ENCODE data around the gene ARL15.
"Not testable (repeated sequence)": the region's sequence is repeated elsewhere in the genome, so short reads cannot be mapped to it uniquely, and the experiment has no call there.

Gene ARL15

DNA sequence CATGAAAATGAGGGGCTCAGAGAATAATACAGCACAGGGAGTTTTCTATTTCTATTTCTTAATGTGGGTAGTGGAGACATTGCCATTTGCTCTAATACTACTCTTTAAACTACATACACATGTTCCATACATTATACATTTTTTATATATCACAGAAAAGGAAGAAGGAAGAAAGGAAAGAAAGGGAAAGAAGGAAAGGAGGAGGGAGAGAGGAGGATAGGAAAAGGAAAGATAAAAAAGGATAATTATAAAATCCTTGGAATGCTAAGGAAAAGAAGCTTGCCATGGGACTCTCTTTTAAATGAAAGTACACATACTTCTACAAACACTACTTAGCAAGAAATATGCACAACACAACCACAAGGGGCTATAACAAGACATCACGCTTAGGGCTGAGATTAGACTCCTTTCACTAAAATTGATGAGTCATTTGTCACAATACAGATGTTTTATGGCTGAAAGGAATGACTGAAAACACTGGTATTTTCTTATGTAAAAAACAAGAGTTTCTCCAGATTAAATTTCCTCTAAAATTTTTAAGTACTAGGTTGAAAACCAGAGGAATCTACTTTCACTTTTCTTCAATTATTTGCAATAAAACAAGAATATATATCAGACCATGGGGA, 219.8 kb downstream of the ARL15 start:
- DNase-seq (ENCODE audit: low spot score): no peak

- DNase-seq (ENCODE audit: low spot score): no peak
Observed at GRCh38 chr5:54088081-54088480, 222.3 kb downstream of the ARL15 start.

DNA sequence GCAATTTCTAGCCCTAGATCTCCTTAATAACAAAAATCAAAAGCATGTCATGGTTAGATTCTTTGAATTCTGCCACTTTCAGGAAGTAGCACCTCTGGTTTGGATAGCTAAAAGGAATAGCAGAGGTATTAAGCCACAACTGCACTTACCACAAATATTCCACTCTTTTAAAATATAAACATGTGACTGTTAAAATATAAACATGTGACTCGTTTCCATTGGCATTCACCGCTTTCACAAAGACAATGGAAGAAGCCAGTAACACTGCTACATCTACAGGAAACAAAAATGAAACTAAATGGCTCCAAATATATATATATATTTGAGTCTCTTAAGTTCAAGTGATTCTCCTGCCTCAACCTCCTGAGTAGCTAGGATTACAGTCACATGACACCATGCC, 222.9 kb downstream of the ARL15 start:
- no peak for DNase-seq (ENCODE audit: low spot score)

DNA sequence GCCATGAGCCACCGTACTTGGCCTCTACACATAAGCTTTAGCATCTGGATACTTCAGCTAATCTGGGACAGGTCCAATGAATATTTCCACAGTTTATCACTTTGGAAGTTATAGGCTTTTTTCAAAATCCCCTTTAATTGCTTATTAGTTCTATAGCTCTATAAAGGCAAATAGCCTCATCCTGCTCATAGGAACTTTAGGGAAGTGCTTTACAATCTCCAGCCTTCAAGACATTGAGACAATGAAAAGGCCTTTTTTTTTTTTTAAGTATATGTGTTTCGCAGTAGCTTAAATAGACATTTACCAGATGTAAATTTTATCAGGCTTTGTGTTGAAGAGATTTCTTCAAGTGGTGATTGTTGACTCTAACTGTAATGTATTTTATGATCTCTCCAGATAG, 224.2 kb downstream of the ARL15 start:
- no peak for DNase-seq (ENCODE audit: low spot score)

DNA sequence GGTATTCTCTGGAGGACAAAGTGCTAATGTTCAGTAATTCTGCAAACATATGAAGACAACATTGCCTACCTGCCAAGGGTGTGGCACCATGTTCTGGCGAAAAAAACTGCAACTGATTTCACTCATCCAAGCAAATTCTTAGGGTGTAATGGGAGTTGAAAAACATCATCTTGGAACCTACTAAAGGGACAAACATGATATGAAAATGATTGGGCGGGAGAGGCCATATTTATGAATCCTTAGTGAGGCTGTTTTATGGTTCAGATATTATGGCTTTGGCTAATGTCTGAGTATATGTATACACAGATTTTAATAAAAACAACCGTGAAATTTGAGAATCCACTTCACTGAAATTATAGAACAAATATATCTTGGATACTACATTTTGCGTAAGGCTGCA, 225.7 kb downstream of the ARL15 start:
- no peak for DNase-seq (ENCODE audit: low spot score)

DNA sequence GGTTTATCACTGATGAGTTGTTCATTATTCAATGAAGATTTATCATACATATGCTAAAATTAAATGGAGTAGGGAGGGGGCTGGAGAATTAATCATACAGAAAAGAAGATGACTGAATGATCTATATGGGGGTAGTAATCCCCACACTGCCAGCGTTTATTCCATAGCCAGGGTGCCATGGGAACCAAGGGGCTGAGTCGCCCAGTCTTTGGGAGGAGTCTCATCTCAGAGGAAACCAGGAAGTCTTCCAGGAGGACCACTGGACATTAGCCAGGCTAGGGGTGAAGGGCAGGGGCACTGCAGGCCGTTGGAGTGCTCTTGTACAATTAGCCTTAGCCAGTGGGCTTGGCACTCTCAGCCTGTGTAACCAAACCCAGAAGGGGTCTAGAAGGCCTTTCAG, 226.5 kb downstream of the ARL15 start:
- DNase-seq (ENCODE audit: low spot score): no peak

GRCh38 chr5:54083245-54083644, 227.1 kb downstream of the ARL15 start:
- no peak for DNase-seq (ENCODE audit: low spot score)

GRCh38 chr5:54081415-54081814, 229.0 kb downstream of the ARL15 start:
- DNase-seq (ENCODE audit: low spot score): no peak

- no peak for DNase-seq (ENCODE audit: low spot score)
Observed at GRCh38 chr5:54080831-54081230, 229.5 kb downstream of the ARL15 start.

GRCh38 chr5:54073735-54074134, 236.6 kb downstream of the ARL15 start:
- DNase-seq (ENCODE audit: low spot score): no peak

GRCh38 chr5:54073131-54073530, 237.2 kb downstream of the ARL15 start:
- DNase-seq (ENCODE audit: low spot score): no peak

- no peak for DNase-seq (ENCODE audit: low spot score)
Observed at GRCh38 chr5:54066433-54066832, 243.9 kb downstream of the ARL15 start.

DNA sequence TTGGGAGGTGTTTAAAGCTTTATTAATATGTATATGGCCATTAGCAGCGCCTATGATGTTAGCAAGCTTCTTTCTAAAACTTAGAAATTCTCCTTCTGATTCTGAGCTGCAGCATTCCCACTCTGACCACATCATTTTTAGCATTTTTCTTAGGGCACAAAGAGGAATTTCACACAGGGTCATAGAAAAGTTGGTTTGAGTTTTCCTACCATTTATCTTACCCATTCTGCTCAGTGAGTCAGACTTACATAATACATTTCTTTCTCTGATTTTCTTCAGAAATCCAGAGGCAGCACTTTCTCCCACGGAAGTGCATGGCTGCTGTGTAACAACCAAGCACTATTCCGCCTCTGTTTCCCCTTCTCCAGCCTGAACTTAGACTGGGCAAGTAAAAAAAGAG, 246.6 kb downstream of the ARL15 start:
- DNase-seq (ENCODE audit: low spot score): no peak

GRCh38 chr5:54062958-54063357, 247.4 kb downstream of the ARL15 start:
- no peak for DNase-seq (ENCODE audit: low spot score)

- not testable (repeated sequence) for DNase-seq (ENCODE audit: low spot score)
Observed at GRCh38 chr5:54060919-54061318, 249.5 kb downstream of the ARL15 start.

GRCh38 chr5:54049963-54050362, 260.4 kb downstream of the ARL15 start:
- DNase-seq (ENCODE audit: low spot score): no peak

DNA sequence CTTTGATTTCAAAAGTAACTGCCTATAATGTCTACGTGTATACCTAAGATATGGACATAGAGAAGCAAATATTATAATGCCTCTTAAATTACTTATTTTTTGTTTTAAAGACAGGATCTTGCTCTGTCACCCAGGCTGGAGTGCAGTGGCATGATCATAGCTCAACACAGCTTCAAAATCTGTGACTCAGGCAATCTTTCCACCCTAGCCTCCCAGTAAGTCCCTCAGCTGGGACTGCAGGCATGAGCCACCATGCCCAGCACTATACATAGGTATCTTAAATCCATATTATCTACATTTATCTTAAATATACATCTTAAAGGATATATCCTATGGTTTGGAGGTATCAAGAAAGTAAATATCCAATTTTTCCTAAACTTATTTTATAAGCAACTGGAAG, 261.2 kb downstream of the ARL15 start:
- no peak for DNase-seq (ENCODE audit: low spot score)

DNA sequence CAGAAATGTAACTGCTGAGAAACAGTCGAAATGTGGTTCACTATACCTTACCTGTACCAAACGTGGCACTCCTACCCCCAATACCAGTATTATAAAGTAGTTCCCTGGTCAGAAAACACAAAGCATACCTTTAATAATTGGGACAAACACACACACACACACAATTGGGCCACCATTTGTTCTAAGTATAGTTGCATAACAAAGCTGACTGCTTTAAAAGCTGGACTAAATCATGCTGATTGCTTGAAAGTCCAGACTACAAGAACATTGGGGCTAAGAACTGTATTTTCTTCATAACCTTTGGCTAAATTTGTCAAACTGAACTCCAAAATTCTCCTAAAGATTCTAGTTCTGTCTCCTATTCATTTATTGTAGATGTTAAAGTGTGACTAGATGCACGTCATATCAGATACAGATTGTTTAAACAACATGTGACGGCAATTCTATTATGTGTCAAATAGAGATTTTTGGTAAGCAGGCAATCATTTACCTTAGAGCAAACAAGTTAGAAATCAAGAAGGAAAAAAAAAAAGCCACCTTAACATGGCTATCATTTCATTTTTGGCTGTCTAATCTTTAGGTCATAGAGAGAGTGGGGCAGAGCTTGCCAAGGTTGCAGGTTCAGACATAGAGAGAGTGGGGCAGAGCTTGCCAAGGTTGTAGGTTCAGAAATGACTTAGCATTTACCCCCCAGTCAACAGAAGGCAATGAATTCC, 265.1 kb downstream of the ARL15 start:
- DNase-seq (ENCODE audit: low spot score): no peak

GRCh38 chr5:54044276-54044675, 266.1 kb downstream of the ARL15 start:
- DNase-seq (ENCODE audit: low spot score): not testable (repeated sequence)

DNA sequence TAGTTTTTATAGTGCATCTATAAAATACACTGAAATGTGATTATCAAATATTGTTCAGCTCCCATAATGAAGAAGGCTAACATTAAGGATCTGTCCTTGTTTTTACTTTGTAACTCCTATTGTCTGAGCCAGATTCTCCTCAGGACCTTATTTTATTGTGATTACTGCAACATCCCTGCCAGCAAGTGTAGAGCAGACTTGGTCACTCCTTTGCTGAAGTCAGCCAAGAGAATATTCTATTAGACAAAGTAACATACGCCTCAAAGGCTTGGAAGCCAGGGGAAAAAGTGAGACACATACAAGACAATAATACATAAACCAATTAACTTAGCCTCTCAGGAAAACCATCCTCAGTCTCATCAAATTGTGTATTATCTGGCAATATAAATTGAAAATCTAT, 269.6 kb downstream of the ARL15 start:
- no peak for DNase-seq (ENCODE audit: low spot score)

GRCh38 chr5:54040018-54040417, 270.4 kb downstream of the ARL15 start:
- DNase-seq (ENCODE audit: low spot score): no peak

- no peak for DNase-seq (ENCODE audit: low spot score)
Observed at GRCh38 chr5:54037205-54037604, 273.2 kb downstream of the ARL15 start.

DNA sequence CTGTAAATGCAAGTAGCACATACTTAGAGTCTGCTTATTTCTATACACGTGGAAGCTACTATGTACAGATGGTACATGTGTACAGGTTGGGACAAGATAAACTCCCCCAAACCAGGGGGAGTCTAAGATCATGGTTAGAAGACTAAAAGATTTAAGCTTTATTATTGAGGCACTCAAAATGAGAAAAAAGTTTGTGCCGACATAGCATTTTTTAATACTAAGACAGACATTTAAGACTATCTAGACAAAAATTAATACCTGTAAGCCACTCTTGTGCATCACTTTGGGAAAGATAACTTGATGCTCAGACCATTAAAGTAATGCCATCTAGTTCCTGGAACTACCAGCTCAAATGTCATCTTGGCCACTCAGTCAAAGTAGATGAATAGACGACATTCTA, 279.4 kb downstream of the ARL15 start:
- no peak for DNase-seq (ENCODE audit: low spot score)

DNA sequence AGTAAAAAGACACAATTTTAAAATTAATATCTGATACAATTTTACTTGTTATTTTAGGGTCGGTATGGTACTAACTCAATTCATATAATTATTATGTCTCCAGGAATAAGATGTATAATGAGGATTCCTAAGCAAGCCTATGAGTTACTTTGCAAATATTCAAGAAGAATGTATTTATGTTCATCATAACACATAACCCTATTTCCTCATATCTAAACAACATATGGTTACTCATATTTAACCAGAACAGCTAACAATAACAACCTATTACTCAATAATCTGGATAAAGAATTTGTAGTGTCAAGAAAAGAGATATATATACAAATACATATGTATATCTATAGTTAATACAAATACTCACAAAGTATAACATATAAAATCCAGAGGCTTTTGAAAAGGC, 285.9 kb downstream of the ARL15 start:
- no peak for DNase-seq (ENCODE audit: low spot score)
